ENCODE results near the gene BIRC6.
"Not testable (repeated sequence)": the region's sequence is repeated elsewhere in the genome, so short reads cannot be mapped to it uniquely, and the experiment has no call there.

The BIRC6 gene

GRCh38 chr2:32522770-32523169, 165.9 kb downstream of the BIRC6 start:
- DNase-seq = no peak

GRCh38 chr2:32523686-32524085, 166.9 kb downstream of the BIRC6 start:
- DNase-seq = no peak

- no peak for DNase-seq
These were observed 175.5 kb downstream of the BIRC6 start for GRCh38 chr2:32532341-32532740.

GRCh38 chr2:32532961-32533360, 176.1 kb downstream of the BIRC6 start:
- no peak for DNase-seq

- no peak for DNase-seq
These were observed 178.0 kb downstream of the BIRC6 start for GRCh38 chr2:32534831-32535230.

GRCh38 chr2:32538735-32539134, 181.9 kb downstream of the BIRC6 start:
- no peak for DNase-seq

GRCh38 chr2:32552483-32552882, 195.7 kb downstream of the BIRC6 start:
- DNase-seq = not testable (repeated sequence)

- no peak for DNase-seq
These were observed 197.1 kb downstream of the BIRC6 start for GRCh38 chr2:32553829-32554432.

- no peak for DNase-seq
These were observed 201.7 kb downstream of the BIRC6 start for GRCh38 chr2:32558492-32558891.

- DNase-seq = no peak
These were observed 202.3 kb downstream of the BIRC6 start for GRCh38 chr2:32559136-32559535.

GRCh38 chr2:32562906-32563305, 206.1 kb downstream of the BIRC6 start:
- no peak for DNase-seq

GRCh38 chr2:32564417-32565035, 207.7 kb downstream of the BIRC6 start:
- no peak for DNase-seq

GRCh38 chr2:32565902-32566301, 209.1 kb downstream of the BIRC6 start:
- no peak for DNase-seq

- no peak for DNase-seq
These were observed 215.2 kb downstream of the BIRC6 start for GRCh38 chr2:32572030-32572429.

- DNase-seq = no peak
These were observed 215.9 kb downstream of the BIRC6 start for GRCh38 chr2:32572737-32573136.

- no peak for DNase-seq
These were observed 235.0 kb downstream of the BIRC6 start for GRCh38 chr2:32591669-32592463.

GRCh38 chr2:32594573-32594972, 237.8 kb downstream of the BIRC6 start:
- DNase-seq = no peak

GRCh38 chr2:32611366-32611765, 254.5 kb downstream of the BIRC6 start:
- DNase-seq = no peak

- DNase-seq = no peak
These were observed 254.9 kb downstream of the BIRC6 start for GRCh38 chr2:32611771-32612170.

GRCh38 chr2:32614084-32614483, 257.3 kb downstream of the BIRC6 start:
- DNase-seq = no peak

GRCh38 chr2:32617599-32618189, 260.9 kb downstream of the BIRC6 start:
- DNase-seq = no peak

- DNase-seq = no peak
These were observed 265.9 kb downstream of the BIRC6 start for GRCh38 chr2:32622570-32623310.

GRCh38 chr2:32623311-32623706, 266.5 kb downstream of the BIRC6 start:
- no peak for DNase-seq

Data from 8988T (cell line).